Measurements from ENCODE around the gene PCDHB14.

DNA sequence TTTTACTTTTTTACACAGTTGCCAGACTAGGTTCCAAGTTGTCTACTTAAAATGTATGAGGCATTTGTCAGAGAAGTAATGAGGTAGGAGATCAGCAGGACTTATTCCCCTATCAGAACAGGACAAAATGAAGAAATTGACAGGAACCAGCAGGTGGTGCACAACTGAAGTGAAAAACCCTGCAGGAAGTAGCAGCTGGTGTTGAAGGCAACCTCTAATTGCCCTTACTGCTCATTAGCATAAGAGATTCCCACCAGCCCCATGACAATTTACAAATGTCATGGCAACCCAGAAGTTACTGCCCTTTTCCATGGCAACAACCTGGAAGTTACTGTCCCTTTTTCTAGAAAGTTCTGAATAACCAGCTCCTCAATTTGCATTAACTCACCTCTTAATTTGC is 27.4 kb downstream of the PCDHB14 start:
- TF ChIP-seq CTCF (IDR thresholded peaks at IDR 0.05) (no peak), EZH2 (IDR thresholded peaks at IDR 0.05; ENCODE audit: borderline replicate concordance, insufficient read depth, low read depth, low read length, poor library complexity, severe bottlenecking) (no peak)
